ENCODE measurements around the gene MS4A4A.
"Not testable (repeated sequence)": the region's sequence is repeated elsewhere in the genome, so short reads cannot be mapped to it uniquely, and the experiment has no call there.

Gene MS4A4A

DNA sequence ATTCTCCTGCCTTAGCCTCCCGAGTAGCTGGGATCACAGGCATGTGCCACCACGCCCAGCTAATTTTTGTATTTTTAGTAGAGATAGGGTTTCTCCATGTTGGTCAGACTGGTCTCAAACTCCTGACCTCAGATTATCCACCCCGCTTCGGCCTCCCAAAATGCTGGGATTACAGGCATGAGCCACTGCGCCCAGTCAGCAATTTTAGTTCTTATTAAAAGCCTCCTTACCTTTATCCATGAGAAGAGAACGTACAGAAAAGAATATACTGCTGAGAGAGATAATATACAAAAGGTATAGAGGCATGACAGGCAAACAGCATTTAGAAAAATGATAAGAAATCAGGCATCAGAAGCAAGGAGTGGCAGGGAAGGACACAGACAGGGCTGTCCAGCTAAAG is 21.4 kb downstream of the MS4A4A start:
- DNase-seq, result not testable (repeated sequence)

DNA sequence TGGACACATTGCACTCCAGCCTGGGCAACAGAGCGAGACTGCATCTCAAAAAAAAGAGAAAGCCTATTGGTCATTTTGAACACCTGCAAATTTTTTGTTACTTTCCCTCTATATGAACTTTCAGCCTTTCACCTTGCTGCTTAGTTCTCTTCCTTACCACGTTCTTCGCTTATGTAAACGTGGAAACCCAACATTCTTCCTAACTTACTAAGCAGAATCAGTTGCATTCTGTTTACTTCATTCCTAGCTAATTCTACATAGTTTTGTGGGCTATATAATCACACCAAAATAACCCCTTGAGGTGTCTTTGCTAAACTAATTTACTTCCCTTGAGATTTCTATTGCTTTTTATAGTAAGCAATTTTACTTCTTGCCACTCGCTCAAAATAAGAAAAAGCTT is 23.2 kb downstream of the MS4A4A start:
- DNase-seq, result no peak

DNA sequence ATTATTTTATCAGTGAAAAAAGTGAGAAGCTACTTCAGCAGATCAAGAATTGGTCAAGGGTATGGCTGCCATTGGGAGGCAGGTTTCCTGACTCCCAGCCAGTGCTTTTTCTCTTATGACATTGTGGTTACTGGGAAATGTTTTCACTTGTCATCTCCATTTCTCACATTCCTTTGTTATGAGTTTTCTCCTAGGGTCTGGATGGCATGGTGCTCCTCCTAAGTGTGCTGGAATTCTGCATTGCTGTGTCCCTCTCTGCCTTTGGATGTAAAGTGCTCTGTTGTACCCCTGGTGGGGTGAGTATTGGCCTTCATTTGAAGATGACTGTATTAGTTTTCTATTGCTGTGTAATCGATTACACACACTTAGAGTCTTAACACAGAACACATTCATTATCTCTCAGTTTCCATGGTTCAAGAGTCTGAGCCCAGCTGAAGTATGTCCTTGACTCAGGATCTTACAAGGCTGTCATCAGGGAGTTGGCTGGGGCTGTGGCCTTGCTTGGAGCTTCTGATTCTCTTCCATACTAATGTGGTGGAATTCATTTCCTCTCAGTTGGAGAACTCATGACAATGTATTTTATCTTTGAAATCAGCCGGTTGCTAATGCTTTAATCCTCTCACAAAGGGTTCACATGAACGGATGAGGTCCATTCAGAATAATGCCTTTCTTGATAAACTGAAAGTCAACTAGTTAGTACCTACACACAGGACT is 25.6 kb downstream of the MS4A4A start:
- no peak for DNase-seq

DNA sequence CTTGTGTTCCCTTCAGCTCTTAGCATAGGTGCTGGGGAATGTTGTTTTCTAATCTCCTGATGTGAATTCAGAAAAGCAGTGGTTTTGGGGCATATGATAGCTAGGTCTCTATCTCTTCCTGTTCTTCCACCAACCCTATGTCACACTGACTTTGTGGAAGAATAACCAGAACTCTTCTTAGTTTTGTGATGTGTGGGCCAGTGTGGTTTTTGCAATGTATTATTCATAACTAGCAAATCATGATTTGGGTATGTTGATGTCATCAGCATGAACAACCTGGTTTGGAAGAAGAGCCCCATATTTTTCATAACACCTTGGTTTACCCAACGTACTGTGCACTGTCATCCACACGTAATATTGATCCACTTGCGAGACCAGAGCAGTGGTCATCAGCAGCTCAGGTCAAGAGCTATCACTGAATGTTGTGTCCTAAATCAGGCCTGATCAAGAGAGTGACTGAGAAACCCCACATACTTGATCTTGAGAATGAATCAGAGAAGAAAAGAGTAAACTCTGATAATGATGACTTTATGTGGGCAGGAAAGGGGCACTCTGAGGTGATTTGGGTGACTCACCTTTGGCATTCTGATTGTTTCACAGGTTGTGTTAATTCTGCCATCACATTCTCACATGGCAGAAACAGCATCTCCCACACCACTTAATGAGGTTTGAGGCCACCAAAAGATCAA is 27.2 kb downstream of the MS4A4A start:
- no peak for DNase-seq

DNA sequence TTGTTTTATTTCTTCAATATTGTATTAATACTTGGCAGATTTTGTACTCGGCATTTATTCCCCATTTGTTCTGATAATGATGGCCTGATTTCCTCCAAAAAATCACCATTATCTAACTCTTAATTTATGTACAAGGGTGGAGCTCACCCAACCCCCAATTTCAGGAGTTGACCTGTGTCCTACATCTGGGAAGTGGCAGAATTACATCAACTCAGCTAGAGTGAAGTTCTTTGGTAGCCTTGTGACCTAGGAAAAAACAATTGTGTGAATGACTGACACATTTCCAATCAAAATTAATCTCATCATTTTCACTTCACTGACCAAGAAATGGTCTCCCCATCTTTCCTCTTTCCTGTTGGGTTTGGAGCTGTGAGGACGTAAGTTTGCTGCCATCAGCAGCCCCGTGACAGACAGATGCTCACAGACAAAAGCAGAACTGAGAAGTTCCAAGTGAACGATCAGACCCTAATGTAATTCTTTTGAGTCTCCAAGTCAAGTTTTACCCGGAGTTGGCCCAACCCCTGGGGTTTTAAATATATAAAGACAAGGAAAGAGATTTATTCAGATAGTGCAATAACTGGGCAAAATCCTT is 30.0 kb downstream of the MS4A4A start:
- DNase-seq, result peak in 13 of 56 donors; percentile 0 to 59 (median 2)

DNA sequence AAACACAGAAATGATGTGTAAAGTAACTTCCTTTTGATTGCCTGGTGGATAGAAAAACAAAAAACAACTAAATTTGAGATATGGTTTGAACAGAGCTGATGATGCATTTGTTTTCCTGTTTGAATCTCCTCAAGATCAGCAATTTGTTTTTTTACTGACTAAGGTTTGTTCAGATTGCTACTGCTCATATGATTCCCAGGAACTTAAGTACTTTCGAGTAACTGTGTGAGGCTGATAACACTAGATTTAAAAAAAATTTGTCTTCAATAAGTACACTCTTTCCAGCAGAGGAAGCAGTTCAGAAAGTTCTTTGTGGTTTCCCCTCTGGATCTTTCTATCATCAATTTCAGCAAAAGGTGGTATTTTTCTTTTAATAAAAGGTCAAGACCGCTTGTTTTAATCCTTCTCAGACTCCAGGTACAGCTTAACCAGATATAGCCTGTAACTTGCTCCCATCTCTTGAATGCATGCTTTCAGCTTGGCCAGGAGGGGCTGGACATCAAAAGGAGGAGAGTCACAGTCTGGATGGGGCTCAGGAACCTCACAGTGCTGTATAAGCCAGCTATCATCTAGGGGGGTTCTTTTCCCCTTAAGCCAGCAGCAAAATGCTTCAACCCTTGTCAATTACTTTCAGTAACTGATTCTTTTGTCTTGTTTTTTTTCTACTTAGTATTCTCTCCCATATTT is 34.3 kb downstream of the MS4A4A start:
- no peak for DNase-seq

DNA sequence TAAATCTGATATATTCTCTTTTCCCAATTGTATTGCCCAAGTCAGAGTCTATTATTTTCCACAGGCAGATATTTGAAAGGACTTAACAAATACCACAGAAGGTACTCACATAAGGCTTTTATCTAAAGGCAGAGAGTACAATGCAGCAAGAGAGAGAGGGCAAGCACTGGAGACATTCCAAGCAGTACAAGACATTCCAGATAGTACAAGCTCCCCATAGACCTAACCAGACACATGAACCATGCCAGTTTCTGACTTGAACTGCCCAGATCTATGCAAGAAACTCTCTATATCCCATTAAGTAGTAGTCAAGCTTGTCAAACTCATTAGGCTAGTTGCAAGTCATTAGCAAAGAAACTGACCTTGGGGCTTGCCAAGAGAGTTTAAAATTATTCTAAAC is 35.4 kb downstream of the MS4A4A start:
- no peak for DNase-seq

DNA sequence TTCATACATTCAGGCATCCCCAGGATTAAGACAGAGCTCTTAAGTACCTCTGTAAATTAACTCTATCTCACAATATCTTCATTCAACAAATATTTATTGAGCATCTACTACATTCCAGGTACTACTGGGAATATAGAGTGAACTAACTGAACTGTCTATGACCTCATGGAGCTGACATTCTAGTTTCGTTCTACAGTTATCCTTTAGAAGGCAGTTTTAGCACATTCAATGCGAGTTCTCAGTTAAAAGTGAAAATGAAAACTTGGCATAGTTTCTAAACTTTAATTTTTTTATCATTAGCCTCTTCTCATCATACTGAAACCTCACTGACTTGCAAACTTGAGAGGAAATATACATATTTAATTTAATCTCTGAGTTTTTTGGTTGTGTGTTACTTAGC is 35.9 kb downstream of the MS4A4A start:
- no peak for DNase-seq

DNA sequence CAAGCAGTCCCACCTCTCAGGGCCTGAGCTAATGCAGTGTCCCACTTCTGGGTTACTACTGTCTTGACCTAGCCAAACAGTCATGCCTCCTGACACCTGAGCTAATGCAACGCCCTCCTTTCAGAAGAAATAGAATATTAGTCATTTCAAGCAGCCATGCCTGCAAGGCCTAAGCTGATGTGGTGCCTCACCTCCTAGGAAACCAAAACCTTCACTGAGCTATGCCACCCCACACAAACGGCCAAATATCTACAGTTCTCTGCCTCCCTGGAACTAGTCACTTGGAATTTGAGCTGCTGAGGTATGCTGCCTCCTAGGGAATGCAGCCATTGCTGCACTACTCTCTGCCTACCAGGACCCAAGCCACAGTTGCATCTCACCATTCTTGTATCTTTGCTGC is 38.3 kb downstream of the MS4A4A start:
- no peak for DNase-seq

DNA sequence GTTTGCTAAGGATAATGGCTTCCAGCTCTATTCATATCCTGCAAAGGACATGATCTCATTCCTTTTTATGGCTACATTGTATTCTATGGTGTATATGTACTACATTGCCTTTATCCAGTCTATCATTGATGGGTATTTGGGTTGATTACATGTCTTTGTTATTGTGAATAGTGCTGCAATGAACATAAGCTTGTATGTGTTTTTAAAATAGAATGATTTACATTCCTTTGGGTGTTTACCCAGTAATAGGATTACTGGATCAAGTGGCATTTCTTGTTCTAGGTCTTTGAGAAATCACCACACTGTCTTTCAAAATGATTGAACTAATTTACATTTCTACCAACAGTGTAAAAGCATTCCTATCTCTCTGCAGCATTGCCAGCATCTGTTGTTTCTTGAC is 40.6 kb downstream of the MS4A4A start:
- DNase-seq, result no peak

DNA sequence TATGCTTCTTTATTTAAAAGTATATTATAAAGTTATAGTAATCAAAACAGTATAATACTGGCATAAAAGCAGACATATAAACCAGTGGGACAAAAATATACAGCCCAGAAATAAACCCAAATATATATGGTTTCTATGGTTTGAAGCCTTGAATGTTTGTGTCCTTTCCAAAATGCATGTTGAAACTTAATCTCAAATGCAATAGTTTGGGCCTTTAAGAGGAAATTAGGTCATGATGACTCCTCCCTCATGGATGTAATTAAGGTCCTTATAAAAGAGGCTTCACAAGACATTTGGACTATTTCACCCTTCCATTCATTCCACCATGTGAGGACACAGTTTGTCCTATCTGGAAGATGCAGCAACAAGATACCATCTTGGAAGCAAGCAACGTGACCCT is 46.5 kb downstream of the MS4A4A start, which contains the start of gene MS4A6E:
Gene MS4A6E, plus strand, starts transcription at position 301 of the 400 bp plus-strand sequence. CDS start 7,641 bp downstream, outside the sequence.
- DNase-seq, result no peak

DNA sequence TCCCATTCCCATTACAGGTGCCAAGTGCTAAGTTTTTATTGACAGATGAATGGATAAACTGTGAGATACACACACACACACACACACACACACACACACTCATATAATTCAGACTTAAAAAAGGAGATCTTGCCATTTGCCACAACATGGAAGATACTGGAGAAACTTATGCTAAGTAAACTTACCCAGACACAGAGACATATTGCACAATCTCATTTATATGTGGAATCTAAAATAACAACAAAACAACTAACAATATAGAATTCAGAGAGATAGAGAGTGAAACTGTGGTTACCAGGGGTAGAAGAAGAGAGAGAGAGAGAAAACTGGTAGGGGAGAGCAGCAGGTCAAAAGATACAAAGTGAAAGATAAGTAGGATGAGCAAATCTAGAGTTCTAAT is 48.0 kb downstream of the MS4A4A start:
- no peak for DNase-seq

DNA sequence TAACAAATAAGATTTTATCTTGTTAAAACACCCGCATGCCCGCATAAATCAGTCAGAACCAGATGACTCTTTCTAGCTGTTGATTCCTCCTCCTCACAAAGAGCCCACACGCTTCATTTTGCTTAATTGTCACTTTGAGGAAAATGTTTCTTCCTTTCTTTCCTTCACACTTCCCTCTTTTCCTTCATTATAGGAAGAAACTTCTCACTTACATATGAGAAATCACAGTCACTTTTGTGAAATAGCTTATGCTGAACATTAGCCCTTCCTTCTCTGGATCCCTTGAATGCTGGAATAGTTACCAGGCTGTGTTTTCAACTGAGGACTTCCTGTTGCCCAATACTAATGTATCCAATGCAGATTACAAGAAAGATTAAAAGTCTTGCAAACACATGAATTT is 52.4 kb downstream of the MS4A4A start:
- DNase-seq, result peak in 1 of 56 donors; percentile 2

DNA sequence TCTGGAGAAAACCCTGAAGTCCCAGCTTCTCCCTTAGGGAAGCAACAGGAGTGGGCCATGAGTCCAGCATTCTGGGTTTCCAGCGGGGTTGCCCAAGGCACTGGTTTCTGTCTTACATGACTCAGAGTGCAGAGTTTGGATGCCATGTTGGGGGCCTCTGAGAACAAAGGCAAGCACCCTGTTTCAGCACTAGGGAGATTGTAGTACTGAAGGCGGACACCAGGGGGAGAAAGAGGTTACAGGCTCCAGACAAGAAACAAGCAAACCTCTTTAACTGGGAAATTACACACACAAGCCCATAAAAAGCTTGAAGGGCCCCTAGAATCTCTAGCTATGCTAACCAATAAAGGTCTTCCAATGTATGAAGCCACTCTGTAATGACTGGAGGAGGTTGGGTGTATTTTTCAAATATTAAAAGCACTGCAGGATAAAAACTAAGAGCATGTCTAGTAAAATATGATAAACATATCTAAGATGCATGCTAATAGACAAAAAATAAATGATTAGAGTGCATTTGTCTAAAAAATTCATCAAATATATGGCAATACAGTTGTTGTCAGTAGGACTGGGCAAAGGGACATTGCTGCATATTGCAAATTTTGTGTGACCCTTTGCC is 53.6 kb downstream of the MS4A4A start:
- DNase-seq, result peak in 20 of 56 donors; percentile 0 to 70 (median 10)

DNA sequence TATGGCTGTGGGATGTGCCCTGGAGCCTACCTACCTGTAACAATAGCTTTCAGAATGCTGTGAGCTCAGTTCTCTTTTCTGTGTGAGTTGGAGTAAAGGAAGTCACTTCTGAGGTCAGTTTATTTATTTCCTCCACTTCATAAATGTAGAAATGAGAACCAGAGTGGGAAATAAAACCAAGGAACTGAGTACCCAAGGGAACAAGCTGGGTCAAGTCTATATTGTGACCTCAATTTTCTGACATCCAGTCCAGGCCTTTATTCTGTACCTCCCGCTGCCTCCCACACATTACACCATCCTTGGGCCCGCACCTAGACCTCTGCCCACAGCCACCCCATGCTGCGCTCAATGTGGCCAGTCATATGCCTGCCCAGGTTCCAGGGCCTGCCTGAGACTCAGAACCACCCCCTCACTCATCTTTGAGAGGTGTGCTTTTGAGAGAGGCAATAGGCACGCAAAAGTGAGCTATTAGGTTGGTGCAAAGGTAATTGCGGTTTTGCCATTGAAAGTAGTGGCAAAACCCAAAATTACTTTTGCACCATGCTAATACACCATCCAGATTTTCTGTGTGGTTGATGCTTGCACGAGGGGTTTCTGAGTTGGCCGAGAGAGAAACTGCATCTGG is 56.4 kb downstream of the MS4A4A start:
- DNase-seq, result no peak

DNA sequence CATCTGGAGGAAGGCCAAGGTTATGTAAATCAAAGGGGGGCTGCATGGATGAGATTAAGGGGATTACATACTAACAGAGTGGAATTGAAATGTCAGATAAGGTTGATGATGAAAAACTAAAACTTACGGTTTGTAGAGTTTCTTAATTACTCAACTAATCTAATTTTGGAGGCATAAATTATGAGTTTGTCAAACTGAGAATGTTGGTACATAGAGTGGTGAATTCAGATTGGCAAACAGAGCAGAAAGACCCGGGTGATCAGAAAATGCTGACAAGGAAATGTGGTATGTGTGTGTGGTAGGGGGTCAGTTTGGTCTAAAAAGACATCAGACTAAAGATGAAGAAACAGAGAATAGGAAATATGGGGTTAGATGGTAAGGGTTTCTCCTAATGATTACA is 57.6 kb downstream of the MS4A4A start:
- DNase-seq, result no peak

DNA sequence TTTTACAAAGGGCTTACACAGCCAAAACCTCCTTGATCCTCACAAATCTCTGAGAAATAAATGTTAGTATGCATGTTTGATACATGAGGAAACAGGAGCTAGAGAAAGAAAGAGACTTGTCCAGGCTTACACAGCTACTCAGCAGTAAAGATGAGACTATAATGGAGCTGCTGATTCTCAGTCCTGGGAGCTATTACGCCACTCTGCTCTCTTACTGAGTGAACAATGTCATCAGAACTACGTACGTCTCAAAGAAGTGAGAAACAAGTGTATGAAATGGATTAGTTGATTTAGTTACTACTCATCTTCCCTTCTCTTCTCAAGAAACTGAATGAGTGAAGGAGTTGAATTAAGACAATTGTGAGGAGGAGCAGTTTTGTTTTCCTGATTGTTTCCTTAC is 58.9 kb downstream of the MS4A4A start:
- DNase-seq, result no peak

DNA sequence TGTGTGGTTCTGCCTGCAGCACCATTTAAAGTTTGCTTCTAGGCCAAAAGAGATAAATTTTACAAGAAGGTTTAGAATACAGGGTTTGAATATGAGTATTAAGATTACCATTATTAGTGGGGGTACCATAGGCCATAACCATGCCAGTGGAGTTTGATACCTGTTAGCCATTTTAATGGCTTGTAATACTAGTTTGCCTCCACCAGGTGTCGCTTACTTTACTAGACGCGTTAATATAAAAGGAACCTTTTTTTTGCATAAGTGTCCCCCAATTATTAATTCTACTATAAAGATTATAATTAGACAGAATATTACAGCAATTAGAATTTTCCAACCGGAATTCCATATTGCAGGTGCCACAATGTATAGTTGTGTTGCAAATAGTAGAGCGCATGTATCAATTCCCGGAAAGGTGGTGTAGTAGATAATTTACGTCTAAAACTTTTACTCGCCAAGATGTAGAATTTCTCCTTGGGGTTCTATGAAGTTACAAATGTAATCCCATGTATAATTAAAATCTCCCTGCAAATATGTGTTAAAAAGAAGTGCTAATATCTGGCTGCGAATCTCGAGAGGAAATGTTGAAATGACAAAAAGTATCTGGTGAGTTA is 62.7 kb downstream of the MS4A4A start:
- DNase-seq, result no peak

DNA sequence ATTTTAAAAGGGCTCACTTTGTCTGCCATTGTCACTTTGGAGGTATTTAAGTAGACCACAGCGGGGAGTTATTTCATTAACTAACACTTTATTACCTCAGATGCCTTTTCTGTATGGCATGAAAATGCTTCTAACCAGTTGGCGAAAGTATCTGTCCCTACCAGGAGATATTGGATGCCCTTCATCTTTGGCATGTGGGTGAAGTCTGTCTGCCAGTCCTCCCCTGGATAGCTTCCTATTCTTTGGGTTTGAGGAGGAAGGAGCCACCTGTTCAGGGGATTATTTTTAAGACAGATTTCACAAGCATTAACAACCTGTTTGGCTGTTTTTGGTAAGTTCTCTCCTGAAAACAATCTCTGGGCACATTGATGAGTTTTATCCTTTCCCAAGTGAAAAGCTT is 63.7 kb downstream of the MS4A4A start:
- no peak for DNase-seq

DNA sequence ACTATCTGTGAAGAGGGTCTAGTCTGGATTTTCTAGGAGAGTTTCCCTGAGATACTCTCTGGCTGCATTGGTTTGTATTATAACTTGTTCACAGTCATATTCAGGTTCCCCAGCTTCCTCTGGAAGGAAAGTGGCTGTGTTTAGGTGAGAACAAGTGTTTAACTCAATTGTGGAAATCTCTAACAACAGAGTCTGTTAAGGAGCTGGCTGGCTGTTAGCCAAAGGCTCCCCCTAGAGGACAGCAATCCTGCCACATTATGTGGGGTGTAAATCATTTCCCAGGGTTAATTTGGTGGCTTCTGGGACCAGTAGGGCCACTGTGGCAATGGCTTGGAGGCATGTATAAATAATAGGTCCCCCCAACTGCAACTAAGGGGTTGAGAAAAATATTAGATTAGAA is 65.0 kb downstream of the MS4A4A start:
- peak in 12 of 56 donors; percentile 2 to 55 (median 9) for DNase-seq

Measured in amygdala (tissue), 56 donors.